Activated T-cell treated with anti-CD3 and anti-CD28 coated beads, Interleukin-2, amount 50 U/mL, for 24 hours (primary cell): ENCODE data around the gene DHX38.

ENCODE experiments used
- DNase-seq: peaks from one replicate; pipeline ENCODE4 v3.0.0-alpha.2; 2020
- H3K27ac Mint-ChIP-seq: 2 replicates; pipeline ENCODE4 v1.8.0; 2020; ENCODE audit warnings: mild to moderate bottlenecking, mixed read lengths
- H3K27me3 Mint-ChIP-seq: 2 replicates; pipeline ENCODE4 v1.8.0; 2020; ENCODE audit warnings: mixed read lengths
- H3K36me3 Mint-ChIP-seq: 2 replicates; pipeline ENCODE4 v1.8.0; 2020; ENCODE audit warnings: low read depth, mixed read lengths
- H3K4me1 Mint-ChIP-seq: 2 replicates; pipeline ENCODE4 v1.8.0; 2020; ENCODE audit warnings: low read depth, mixed read lengths
- H3K4me3 Mint-ChIP-seq: 2 replicates; pipeline ENCODE4 v1.8.0; 2020; ENCODE audit warnings: mild to moderate bottlenecking, moderate library complexity, mixed read lengths
- H3K9me3 Mint-ChIP-seq: 2 replicates; pipeline ENCODE4 v1.8.0; 2020; ENCODE audit warnings: mixed read lengths

Gene DHX38

DNA sequence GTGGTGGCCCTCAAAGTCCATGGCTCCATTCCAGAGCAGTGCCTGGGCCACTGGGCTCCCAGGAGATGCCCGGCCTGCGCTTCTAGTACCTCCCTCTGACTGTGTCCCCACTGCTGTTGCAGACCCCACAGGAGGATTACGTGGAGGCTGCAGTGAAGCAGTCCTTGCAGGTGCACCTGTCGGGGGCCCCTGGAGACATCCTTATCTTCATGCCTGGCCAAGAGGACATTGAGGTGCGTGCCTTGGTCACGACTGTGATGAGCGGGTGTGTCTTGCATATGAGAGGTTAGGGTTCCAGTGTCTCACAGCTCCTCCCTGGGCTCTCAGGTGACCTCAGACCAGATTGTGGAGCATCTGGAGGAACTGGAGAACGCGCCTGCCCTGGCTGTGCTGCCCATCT, 11.3 kb downstream of the DHX38 start:
- Mint-ChIP-seq H3K4me3 (no peak overlapping the region), H3K36me3 (peaks cover 100% of the 10 kb centered on the region), H3K27ac (no peak overlapping the region), H3K27me3 (no peaks in the 10 kb centered on the region), H3K4me1 (no peaks in the 10 kb centered on the region), H3K9me3 (no peaks in the 10 kb centered on the region)
- DNase-seq: no peak

DNA sequence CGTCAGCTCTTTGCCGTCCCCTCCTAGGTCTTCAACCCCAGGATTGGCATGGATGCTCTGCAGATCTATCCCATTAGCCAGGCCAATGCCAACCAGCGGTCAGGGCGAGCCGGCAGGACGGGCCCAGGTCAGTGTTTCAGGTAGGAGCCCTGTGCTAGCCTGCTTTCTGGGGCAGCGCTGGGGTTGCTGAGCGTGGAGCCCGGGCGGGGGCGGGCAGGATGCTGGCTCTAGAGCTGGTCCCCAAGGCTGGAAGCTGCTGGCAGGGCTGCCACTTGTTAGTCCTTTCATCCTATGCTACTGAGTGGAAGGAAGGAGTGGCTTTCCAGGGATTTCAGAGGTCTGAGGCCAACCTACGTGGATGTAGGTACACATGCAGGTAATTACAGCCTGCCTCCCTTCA, 12.3 kb downstream of the DHX38 start:
- H3K4me3 Mint-ChIP-seq: no peak overlapping the region
- H3K27ac Mint-ChIP-seq: no peak overlapping the region
- H3K27me3 Mint-ChIP-seq: no peaks in the 10 kb centered on the region
- no peaks in the 10 kb centered on the region for H3K4me1 Mint-ChIP-seq
- H3K9me3 Mint-ChIP-seq: no peaks in the 10 kb centered on the region
- peaks cover 100% of the 10 kb centered on the region for H3K36me3 Mint-ChIP-seq
- DNase-seq: no peak

DNA sequence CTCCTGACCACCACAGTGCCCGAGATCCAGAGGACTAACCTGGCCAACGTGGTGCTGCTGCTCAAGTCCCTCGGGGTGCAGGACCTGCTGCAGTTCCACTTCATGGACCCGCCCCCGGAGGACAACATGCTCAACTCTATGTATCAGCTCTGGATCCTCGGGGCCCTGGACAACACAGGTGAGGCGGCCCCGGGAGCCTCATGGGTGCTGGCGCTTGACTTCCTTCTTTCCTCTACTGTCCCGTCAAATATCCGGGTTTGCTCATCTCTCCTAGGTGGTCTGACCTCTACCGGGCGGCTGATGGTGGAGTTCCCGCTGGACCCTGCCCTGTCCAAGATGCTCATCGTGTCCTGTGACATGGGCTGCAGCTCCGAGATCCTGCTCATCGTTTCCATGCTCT, 13.7 kb downstream of the DHX38 start:
- DNase-seq: no peak
- Mint-ChIP-seq H3K9me3 (no peaks in the 10 kb centered on the region), H3K27ac (no peak overlapping the region), H3K4me1 (no peaks in the 10 kb centered on the region), H3K4me3 (no peak overlapping the region), H3K36me3 (peaks cover 100% of the 10 kb centered on the region), H3K27me3 (no peaks in the 10 kb centered on the region)

GRCh38 chr16:72108353-72109102, 14.9 kb downstream of the DHX38 start:
- Mint-ChIP-seq H3K27me3 (no peaks in the 10 kb centered on the region), H3K4me1 (no peaks in the 10 kb centered on the region), H3K27ac (no peak overlapping the region), H3K9me3 (no peaks in the 10 kb centered on the region), H3K4me3 (no peak overlapping the region), H3K36me3 (peaks cover 100% of the 10 kb centered on the region)
- DNase-seq: no peak

- H3K36me3 Mint-ChIP-seq: peaks cover 93% of the 10 kb centered on the region
- H3K27me3 Mint-ChIP-seq: no peaks in the 10 kb centered on the region
- no peak overlapping the region for H3K4me3 Mint-ChIP-seq
- H3K4me1 Mint-ChIP-seq: no peaks in the 10 kb centered on the region
- DNase-seq: no peak
- H3K27ac Mint-ChIP-seq: no peak overlapping the region
- H3K9me3 Mint-ChIP-seq: no peaks in the 10 kb centered on the region
Measured at GRCh38 chr16:72109300-72109699, 15.7 kb downstream of the DHX38 start.

DNA sequence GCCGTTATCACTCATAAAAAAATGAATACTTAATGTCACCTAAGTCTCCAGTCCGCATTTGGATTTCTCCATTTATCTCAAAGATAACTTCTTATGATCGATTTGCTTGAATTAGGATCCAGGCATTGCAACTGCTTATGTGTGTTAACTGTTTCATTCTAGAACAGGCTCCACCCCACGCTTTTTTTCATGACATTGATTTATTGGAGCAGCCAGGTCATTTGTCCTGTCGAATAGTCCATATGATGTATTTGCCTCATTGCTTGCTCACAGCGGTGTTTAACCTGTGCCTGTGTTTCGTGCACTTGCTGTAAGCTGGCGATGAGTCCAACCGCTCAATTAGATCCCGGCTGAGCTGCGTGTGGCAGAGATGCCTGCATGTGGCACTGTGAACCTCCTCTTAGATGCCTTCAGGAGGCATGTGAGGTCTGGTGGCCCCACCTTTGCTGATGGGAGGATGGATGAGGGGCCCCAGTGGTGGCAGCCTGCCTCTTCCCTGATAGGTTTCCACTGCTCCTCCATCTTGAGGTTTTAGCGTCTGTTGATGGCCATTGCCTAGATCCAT, 16.4 kb downstream of the DHX38 start:
- Mint-ChIP-seq H3K36me3 (peaks cover 89% of the 10 kb centered on the region), H3K4me3 (no peak overlapping the region), H3K27me3 (no peaks in the 10 kb centered on the region), H3K9me3 (no peaks in the 10 kb centered on the region), H3K4me1 (peaks cover 1% of the 10 kb centered on the region), H3K27ac (no peak overlapping the region)
- DNase-seq: no peak

- no peak for DNase-seq
- no peak overlapping the region for H3K27ac Mint-ChIP-seq
- peaks cover 3% of the 10 kb centered on the region for H3K4me1 Mint-ChIP-seq
- H3K27me3 Mint-ChIP-seq: no peaks in the 10 kb centered on the region
- H3K9me3 Mint-ChIP-seq: no peaks in the 10 kb centered on the region
- peaks cover 80% of the 10 kb centered on the region for H3K36me3 Mint-ChIP-seq
- no peak overlapping the region for H3K4me3 Mint-ChIP-seq
Measured at GRCh38 chr16:72110662-72111615, 17.3 kb downstream of the DHX38 start.

- H3K9me3 Mint-ChIP-seq: no peaks in the 10 kb centered on the region
- H3K4me3 Mint-ChIP-seq: no peak overlapping the region
- H3K27ac Mint-ChIP-seq: no peak overlapping the region
- peaks cover 71% of the 10 kb centered on the region for H3K36me3 Mint-ChIP-seq
- H3K27me3 Mint-ChIP-seq: no peaks in the 10 kb centered on the region
- DNase-seq: no peak
- peaks cover 3% of the 10 kb centered on the region for H3K4me1 Mint-ChIP-seq
Measured at GRCh38 chr16:72111657-72112451, 18.2 kb downstream of the DHX38 start.

GRCh38 chr16:72112452-72112792, 18.8 kb downstream of the DHX38 start:
- Mint-ChIP-seq H3K27me3 (no peaks in the 10 kb centered on the region), H3K36me3 (peaks cover 65% of the 10 kb centered on the region), H3K4me1 (peaks cover 3% of the 10 kb centered on the region), H3K9me3 (no peaks in the 10 kb centered on the region), H3K27ac (no peak overlapping the region), H3K4me3 (no peak overlapping the region)
- DNase-seq: no peak

GRCh38 chr16:72112906-72113615, 19.4 kb downstream of the DHX38 start:
- Mint-ChIP-seq H3K36me3 (peaks cover 59% of the 10 kb centered on the region), H3K27me3 (no peaks in the 10 kb centered on the region), H3K27ac (no peak overlapping the region)

DNA sequence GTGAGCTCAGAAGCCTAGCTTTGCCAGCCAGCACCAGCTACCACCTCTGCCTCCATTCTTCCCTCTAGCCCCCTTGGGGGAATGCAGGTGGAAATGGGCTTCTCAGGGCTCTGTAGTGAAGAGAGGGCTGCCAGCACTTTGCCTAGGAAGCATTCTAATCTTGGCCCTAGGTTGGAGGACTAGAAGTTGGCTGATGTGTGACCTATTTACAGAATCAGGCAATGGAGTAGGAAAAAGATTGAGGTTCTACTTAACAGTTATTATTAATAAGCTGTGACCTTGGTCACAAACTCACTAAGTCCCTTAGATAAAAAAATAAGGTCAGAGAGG, 19.9 kb downstream of the DHX38 start:
- no peak overlapping the region for H3K4me3 Mint-ChIP-seq
- peaks cover 3% of the 10 kb centered on the region for H3K4me1 Mint-ChIP-seq
- DNase-seq: no peak
- H3K27ac Mint-ChIP-seq: no peak overlapping the region
- H3K36me3 Mint-ChIP-seq: peaks cover 53% of the 10 kb centered on the region
- no peaks in the 10 kb centered on the region for H3K27me3 Mint-ChIP-seq
- no peaks in the 10 kb centered on the region for H3K9me3 Mint-ChIP-seq

More at GRCh38 chr16:72112906-72113615, 19.4 kb downstream of the DHX38 start:
- no peak for DNase-seq
- H3K4me3 Mint-ChIP-seq: no peak overlapping the region
- peaks cover 3% of the 10 kb centered on the region for H3K4me1 Mint-ChIP-seq
- H3K9me3 Mint-ChIP-seq: no peaks in the 10 kb centered on the region

DNA sequence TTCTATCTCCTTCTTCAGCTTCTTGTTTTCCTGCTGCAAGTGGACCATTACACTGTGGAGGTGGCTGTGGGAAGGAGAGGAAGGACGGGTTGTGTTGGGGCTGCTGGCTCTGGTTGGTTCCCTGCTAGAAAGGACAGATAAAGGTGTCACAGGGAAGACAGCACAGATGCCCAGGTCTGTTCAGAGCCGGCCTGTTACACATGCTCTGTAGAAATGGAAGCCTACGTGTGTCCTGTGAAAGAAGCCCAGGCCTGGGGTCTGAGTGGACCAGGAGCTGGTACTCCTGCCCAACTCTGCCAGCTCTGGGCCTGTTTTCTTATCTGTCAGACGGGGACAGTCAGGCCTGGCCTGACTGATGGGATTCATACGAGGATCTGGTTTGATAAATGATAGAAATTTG, 26.4 kb downstream of the DHX38 start:
- H3K36me3 Mint-ChIP-seq: no peaks in the 10 kb centered on the region
- no peak overlapping the region for H3K4me3 Mint-ChIP-seq
- DNase-seq: no peak
- peaks cover 1% of the 10 kb centered on the region for H3K4me1 Mint-ChIP-seq
- H3K27me3 Mint-ChIP-seq: no peaks in the 10 kb centered on the region
- H3K9me3 Mint-ChIP-seq: no peaks in the 10 kb centered on the region
- no peak overlapping the region for H3K27ac Mint-ChIP-seq

DNA sequence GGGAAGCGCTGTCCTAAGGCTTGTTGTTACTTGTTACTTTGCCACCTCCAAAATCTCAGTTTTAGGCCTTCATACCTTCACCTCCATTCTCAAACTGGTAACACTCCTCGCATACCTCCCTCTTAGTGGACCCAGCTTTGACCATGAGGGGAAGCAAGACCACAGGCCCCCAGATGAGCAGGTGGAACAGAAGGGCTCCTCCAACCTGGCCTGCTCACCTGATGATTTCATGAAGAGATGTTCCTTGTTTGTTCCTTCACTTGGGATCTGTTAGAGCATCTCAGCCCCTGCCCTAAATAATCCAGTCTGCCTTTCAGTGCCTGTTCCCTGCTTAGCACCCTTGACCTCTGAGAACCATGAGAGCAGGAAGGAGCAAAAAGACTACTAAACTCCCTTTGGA, 28.7 kb downstream of the DHX38 start:
- DNase-seq: no peak
- no peak overlapping the region for H3K4me3 Mint-ChIP-seq
- no peak overlapping the region for H3K27ac Mint-ChIP-seq
- H3K4me1 Mint-ChIP-seq: no peaks in the 10 kb centered on the region
- H3K9me3 Mint-ChIP-seq: no peaks in the 10 kb centered on the region
- H3K27me3 Mint-ChIP-seq: no peaks in the 10 kb centered on the region
- H3K36me3 Mint-ChIP-seq: no peaks in the 10 kb centered on the region

- H3K36me3 Mint-ChIP-seq: no peaks in the 10 kb centered on the region
Measured at GRCh38 chr16:72122916-72123315, 29.3 kb downstream of the DHX38 start.

More at GRCh38 chr16:72122916-72123315, 29.3 kb downstream of the DHX38 start:
- no peak overlapping the region for H3K27ac Mint-ChIP-seq
- H3K9me3 Mint-ChIP-seq: no peaks in the 10 kb centered on the region
- no peaks in the 10 kb centered on the region for H3K27me3 Mint-ChIP-seq
- no peak for DNase-seq
- H3K4me1 Mint-ChIP-seq: no peaks in the 10 kb centered on the region
- no peak overlapping the region for H3K4me3 Mint-ChIP-seq
